Measurements from ENCODE around the gene IDUA. TPM values are rescaled to one million over a fixed set of nuclear protein-coding genes. Genes with fewer than 3 reads are reported as not detected.

The IDUA gene
- total RNA-seq, 6 experiments from 2014 or later = 20.9 to 40.3 (median 23.3) TPM

DNA sequence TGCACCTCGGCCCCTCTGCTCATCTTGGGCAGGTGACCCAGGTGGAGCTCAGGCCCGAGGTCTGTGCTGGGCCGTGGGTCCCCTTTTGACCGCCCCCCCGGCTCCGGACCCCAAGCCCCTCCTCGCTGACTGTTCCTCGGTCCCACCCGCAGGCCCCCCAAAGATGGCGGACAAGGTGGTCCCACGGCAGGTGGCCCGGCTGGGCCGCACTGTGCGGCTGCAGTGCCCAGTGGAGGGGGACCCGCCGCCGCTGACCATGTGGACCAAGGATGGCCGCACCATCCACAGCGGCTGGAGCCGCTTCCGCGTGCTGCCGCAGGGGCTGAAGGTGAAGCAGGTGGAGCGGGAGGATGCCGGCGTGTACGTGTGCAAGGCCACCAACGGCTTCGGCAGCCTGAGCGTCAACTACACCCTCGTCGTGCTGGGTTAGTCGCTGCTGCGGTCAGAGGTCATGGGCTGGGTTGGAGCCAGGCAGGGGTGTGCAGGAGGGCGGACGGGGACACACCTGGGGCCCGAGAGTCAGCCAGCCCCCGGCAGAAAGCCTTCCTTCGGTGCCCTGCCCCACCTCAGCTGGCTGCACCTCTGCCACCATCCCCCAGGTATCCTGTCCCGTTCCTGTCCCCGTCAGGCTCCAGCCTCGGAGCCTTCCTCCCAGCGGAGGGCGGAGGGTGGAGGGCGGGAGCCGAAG is 35.4 kb downstream of the IDUA start:
- no peaks in the 10 kb centered on the region for H3K4me1 Mint-ChIP-seq (ENCODE audit: low read depth)
- no peaks in the 10 kb centered on the region for H3K9me3 Mint-ChIP-seq
- H3K36me3 Mint-ChIP-seq (ENCODE audit: low read depth) = peaks cover 12% of the 10 kb centered on the region
- no peak overlapping the region for H3K4me3 Mint-ChIP-seq
- H3K27me3 Mint-ChIP-seq (ENCODE audit: insufficient read depth) = no peaks in the 10 kb centered on the region; the same call in none of the 2 replicates
- TF ChIP-seq, protein P1, sequence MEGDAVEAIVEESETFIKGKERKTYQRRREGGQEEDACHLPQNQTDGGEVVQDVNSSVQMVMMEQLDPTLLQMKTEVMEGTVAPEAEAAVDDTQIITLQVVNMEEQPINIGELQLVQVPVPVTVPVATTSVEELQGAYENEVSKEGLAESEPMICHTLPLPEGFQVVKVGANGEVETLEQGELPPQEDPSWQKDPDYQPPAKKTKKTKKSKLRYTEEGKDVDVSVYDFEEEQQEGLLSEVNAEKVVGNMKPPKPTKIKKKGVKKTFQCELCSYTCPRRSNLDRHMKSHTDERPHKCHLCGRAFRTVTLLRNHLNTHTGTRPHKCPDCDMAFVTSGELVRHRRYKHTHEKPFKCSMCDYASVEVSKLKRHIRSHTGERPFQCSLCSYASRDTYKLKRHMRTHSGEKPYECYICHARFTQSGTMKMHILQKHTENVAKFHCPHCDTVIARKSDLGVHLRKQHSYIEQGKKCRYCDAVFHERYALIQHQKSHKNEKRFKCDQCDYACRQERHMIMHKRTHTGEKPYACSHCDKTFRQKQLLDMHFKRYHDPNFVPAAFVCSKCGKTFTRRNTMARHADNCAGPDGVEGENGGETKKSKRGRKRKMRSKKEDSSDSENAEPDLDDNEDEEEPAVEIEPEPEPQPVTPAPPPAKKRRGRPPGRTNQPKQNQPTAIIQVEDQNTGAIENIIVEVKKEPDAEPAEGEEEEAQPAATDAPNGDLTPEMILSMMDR (IDR thresholded peaks at IDR 0.05) = no peak
- H3K27ac Mint-ChIP-seq = no peak overlapping the region
- DNase-seq = no peak

DNA sequence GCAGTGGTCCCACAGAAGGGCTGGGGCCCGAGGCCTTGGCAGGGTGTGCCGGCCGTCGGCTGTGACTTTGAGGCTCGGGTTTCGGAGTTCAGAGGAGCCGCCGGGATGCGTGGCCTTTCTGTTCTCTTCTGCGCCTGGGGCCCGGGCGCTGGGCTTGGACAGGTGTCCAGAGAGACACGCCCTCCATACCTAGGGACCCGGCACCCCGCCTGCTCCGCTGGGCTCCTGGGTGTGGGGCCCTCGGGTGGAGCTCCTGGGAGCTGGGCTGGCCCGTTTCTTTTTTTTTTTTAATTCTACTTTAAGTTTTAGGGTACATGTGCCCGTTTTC is 35.9 kb downstream of the IDUA start:
- no peak overlapping the region for H3K4me3 Mint-ChIP-seq
- peaks cover 12% of the 10 kb centered on the region for H3K36me3 Mint-ChIP-seq (ENCODE audit: low read depth)
- TF ChIP-seq, protein P1 (IDR thresholded peaks at IDR 0.05) = no peak
- DNase-seq = no peak
- H3K27me3 Mint-ChIP-seq (ENCODE audit: insufficient read depth) = no peaks in the 10 kb centered on the region; the same call in none of the 2 replicates
- H3K27ac Mint-ChIP-seq = no peak overlapping the region
- H3K9me3 Mint-ChIP-seq = no peaks in the 10 kb centered on the region
- no peaks in the 10 kb centered on the region for H3K4me1 Mint-ChIP-seq (ENCODE audit: low read depth)

DNA sequence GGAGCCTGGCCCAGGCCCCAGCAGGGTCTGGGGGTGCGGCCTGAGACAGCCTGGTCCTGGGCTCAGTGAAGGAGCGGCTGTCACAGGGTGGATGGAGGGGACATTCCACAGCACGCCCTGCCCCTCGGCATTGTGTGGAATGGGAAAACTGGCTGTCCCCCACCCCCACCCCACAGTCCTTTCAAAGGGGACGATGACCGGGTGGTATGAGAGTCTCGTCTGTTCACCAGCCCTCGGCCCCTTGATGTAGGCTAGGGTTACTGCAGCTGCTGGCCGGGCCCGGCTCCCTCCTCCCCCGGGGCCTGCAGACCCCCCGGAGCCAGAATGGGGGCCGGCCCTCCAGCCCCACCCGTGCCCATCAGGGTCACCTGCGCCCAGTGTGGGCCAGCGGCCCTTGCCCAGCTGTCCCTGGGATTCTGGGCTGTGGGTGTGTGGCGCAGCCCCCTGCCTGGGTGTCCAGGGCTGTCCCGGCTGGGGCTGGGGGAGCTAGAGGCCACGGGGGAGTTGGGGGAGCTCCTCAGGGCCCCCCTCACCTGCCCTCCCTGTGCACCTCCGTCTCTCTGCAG is 36.3 kb downstream of the IDUA start:
- TF ChIP-seq, protein P1 (IDR thresholded peaks at IDR 0.05) = no peak

DNA sequence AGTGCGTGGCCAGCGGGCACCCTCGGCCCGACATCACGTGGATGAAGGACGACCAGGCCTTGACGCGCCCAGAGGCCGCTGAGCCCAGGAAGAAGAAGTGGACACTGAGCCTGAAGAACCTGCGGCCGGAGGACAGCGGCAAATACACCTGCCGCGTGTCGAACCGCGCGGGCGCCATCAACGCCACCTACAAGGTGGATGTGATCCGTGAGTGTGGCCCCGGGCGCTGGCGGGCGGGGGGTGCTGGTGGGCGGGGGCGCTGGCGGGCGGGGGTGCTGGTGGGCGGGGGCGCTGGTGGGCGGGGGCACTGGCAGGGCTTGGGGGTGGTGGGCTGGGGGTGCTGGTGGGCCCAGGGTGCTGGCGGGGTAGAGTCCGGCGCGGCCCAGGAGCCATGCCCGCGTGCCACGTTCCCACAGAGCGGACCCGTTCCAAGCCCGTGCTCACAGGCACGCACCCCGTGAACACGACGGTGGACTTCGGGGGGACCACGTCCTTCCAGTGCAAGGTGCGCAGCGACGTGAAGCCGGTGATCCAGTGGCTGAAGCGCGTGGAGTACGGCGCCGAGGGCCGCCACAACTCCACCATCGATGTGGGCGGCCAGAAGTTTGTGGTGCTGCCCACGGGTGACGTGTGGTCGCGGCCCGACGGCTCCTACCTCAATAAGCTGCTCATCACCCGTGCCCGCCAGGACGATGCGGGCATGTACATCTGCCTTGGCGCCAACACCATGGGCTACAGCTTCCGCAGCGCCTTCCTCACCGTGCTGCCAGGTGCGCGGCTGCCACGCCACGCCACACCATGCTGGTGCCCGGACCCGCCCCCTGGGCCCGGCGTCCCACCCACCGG is 37.3 kb downstream of the IDUA start:
- H3K27ac Mint-ChIP-seq = no peak overlapping the region
- H3K4me1 Mint-ChIP-seq (ENCODE audit: low read depth) = no peaks in the 10 kb centered on the region
- no peaks in the 10 kb centered on the region for H3K9me3 Mint-ChIP-seq
- no peaks in the 10 kb centered on the region; the same call in none of the 2 replicates for H3K27me3 Mint-ChIP-seq (ENCODE audit: insufficient read depth)
- TF ChIP-seq, protein P1 (IDR thresholded peaks at IDR 0.05) = no peak
- DNase-seq = no peak
- H3K4me3 Mint-ChIP-seq = no peak overlapping the region
- peaks cover 12% of the 10 kb centered on the region for H3K36me3 Mint-ChIP-seq (ENCODE audit: low read depth)

More for the DNA sequence above, 36.3 kb downstream of the IDUA start:
- Mint-ChIP-seq H3K27me3 (ENCODE audit: insufficient read depth) (no peaks in the 10 kb centered on the region; the same call in none of the 2 replicates), H3K4me1 (ENCODE audit: low read depth) (no peaks in the 10 kb centered on the region), H3K36me3 (ENCODE audit: low read depth) (peaks cover 12% of the 10 kb centered on the region), H3K9me3 (no peaks in the 10 kb centered on the region), H3K27ac (no peak overlapping the region), H3K4me3 (no peak overlapping the region)
- no peak for DNase-seq

DNA sequence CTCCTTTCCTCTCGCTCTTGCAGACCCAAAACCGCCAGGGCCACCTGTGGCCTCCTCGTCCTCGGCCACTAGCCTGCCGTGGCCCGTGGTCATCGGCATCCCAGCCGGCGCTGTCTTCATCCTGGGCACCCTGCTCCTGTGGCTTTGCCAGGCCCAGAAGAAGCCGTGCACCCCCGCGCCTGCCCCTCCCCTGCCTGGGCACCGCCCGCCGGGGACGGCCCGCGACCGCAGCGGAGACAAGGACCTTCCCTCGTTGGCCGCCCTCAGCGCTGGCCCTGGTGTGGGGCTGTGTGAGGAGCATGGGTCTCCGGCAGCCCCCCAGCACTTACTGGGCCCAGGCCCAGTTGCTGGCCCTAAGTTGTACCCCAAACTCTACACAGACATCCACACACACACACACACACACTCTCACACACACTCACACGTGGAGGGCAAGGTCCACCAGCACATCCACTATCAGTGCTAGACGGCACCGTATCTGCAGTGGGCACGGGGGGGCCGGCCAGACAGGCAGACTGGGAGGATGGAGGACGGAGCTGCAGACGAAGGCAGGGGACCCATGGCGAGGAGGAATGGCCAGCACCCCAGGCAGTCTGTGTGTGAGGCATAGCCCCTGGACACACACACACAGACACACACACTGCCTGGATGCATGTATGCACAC is 38.2 kb downstream of the IDUA start:
- Mint-ChIP-seq H3K27me3 (ENCODE audit: insufficient read depth) (no peaks in the 10 kb centered on the region; the same call in none of the 2 replicates), H3K36me3 (ENCODE audit: low read depth) (peaks cover 12% of the 10 kb centered on the region), H3K9me3 (no peaks in the 10 kb centered on the region), H3K4me1 (ENCODE audit: low read depth) (no peaks in the 10 kb centered on the region), H3K4me3 (no peak overlapping the region), H3K27ac (no peak overlapping the region)
- TF ChIP-seq, protein P1 (IDR thresholded peaks at IDR 0.05) = no peak
- no peak for DNase-seq

Measured in HFFc6 (cell line).